Mucosa of stomach (tissue), 1 donor: Measurements from ENCODE around the gene PLXNC1.

Experiments used
- H3K27me3 ChIP-seq: one replicate; pipeline ENCODE4 v1.7.0; 2013; ENCODE audit warnings: mild to moderate bottlenecking, low read length; ENCODE audit not compliant: control insufficient read depth, insufficient read depth
- H3K36me3 ChIP-seq: one replicate; pipeline ENCODE4 v1.7.0; 2013; ENCODE audit warnings: low read length; ENCODE audit not compliant: control insufficient read depth, insufficient read depth
- H3K4me1 ChIP-seq: one replicate; pipeline ENCODE4 v1.7.0; 2013; ENCODE audit warnings: mild to moderate bottlenecking, low read length; ENCODE audit not compliant: control insufficient read depth, insufficient read depth
- H3K4me3 ChIP-seq: one replicate; pipeline ENCODE4 v1.7.0; 2013; ENCODE audit warnings: low read length
- H3K9ac ChIP-seq: one replicate; pipeline ENCODE4 v1.7.0; 2013; ENCODE audit warnings: mild to moderate bottlenecking, low read length, moderate library complexity
- H3K9me3 ChIP-seq: one replicate; pipeline ENCODE4 v1.7.0; 2013; ENCODE audit warnings: mild to moderate bottlenecking, low read length, moderate library complexity; ENCODE audit not compliant: control insufficient read depth
- donor health status: Pancreatic carcinoma.

PLXNC1 gene

GRCh38 chr12:94140556-94140955 lies 7.8 kb upstream of the PLXNC1 start:
- Histone ChIP-seq H3K4me3 (no peak overlapping the region), H3K9me3 (no peaks in the 10 kb centered on the region), H3K36me3 (no peaks in the 10 kb centered on the region), H3K27me3 (peaks cover 8% of the 10 kb centered on the region), H3K4me1 (no peaks in the 10 kb centered on the region), H3K9ac (no peak overlapping the region)

DNA sequence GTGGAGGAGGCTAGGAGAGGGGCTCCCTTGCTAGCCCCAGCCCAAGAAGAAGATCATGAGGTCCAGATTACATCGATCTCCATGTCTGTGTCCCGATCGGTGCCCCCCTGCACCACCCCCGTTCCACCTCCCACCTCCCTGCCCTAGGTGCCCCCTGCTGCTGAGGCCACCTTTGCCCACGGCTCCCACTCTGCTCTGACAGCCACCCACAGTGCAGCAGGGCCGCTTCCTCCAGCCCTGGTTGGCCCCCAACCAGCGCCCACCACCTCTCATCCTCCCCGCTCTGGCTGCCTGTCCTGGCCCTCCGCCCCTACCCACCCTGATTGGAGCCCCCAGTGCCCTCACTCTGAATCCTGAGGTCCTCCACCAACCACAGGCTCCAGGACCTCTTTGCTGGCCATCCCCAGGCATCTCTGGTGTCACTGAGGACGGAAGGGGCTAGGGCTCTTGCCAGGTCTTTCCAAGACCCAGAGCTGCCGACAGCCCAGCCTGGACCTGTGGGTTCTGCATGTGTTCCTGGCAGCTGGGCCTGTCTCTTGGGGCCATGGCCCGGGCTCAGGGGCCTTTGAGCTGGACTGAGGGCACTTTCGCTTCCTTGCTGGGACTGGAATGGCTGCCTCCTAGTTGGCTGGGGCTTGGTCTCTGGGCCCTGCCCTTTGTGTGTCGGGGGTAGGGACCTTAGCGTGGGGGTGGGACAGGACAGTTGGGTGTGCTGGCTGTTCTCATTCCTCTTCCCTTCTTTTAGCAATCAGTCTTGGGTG lies 7.2 kb upstream of the PLXNC1 start:
- H3K27me3 ChIP-seq = peaks cover 8% of the 10 kb centered on the region
- H3K36me3 ChIP-seq = no peaks in the 10 kb centered on the region
- no peak overlapping the region for H3K9ac ChIP-seq
- no peaks in the 10 kb centered on the region for H3K9me3 ChIP-seq
- no peaks in the 10 kb centered on the region for H3K4me1 ChIP-seq
- H3K4me3 ChIP-seq = no peak overlapping the region

DNA sequence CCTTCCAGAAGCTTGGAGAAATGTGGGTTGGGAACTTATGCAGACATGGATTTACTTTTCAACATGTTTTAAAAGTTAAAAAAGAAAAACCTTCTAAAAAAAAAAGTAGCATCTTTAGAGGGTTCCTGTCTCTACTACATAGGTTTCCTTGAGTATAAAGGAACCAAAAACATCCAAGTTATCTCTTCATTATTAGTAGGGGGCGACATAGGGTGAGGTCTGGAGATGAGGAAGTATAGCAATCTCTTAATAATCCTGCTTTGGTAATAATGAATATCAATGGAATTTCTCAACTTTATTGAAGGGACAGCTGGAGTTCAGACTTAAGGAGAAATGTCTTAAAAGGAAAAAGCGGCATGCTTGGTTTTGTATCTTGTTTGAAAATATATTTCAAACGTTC lies 6.5 kb upstream of the PLXNC1 start:
- H3K9me3 ChIP-seq = no peaks in the 10 kb centered on the region
- H3K27me3 ChIP-seq = peaks cover 8% of the 10 kb centered on the region
- H3K9ac ChIP-seq = no peak overlapping the region
- H3K4me1 ChIP-seq = no peaks in the 10 kb centered on the region
- no peak overlapping the region for H3K4me3 ChIP-seq
- no peaks in the 10 kb centered on the region for H3K36me3 ChIP-seq

DNA sequence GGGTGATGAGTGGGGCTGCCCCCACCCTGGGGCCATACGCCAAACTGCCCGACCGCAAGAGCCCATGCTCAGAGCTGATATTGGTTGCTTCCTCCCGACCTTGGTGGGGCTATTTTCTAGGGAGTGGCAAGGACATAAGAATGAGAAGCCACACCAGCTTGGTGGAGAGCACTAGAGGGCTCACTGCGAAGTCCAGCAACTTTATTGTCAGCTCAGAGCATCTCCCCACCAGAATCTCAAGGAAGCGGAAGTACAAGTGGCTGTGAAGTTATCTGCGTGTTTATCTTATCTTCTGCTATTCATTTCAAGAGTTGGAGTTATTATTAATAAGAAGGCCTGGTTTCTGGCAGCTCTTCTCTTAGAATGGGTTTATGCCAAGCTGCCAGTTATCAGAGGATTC lies 4.9 kb upstream of the PLXNC1 start:
- no peaks in the 10 kb centered on the region for H3K36me3 ChIP-seq
- H3K27me3 ChIP-seq = peaks cover 21% of the 10 kb centered on the region
- H3K4me1 ChIP-seq = peaks cover 8% of the 10 kb centered on the region
- H3K9me3 ChIP-seq = no peaks in the 10 kb centered on the region
- no peak overlapping the region for H3K4me3 ChIP-seq
- H3K9ac ChIP-seq = no peak overlapping the region

- Histone ChIP-seq H3K27me3 (peaks cover 23% of the 10 kb centered on the region), H3K4me3 (no peak overlapping the region), H3K9ac (no peak overlapping the region), H3K4me1 (peaks cover 8% of the 10 kb centered on the region), H3K36me3 (no peaks in the 10 kb centered on the region), H3K9me3 (no peaks in the 10 kb centered on the region)
Measured at GRCh38 chr12:94143951-94144350, 4.4 kb upstream of the PLXNC1 start.

GRCh38 chr12:94144781-94145180 lies 3.6 kb upstream of the PLXNC1 start:
- Histone ChIP-seq H3K36me3 (no peaks in the 10 kb centered on the region), H3K9me3 (no peaks in the 10 kb centered on the region), H3K9ac (no peak overlapping the region), H3K4me3 (no peak overlapping the region), H3K27me3 (peaks cover 31% of the 10 kb centered on the region), H3K4me1 (peaks cover 10% of the 10 kb centered on the region)

DNA sequence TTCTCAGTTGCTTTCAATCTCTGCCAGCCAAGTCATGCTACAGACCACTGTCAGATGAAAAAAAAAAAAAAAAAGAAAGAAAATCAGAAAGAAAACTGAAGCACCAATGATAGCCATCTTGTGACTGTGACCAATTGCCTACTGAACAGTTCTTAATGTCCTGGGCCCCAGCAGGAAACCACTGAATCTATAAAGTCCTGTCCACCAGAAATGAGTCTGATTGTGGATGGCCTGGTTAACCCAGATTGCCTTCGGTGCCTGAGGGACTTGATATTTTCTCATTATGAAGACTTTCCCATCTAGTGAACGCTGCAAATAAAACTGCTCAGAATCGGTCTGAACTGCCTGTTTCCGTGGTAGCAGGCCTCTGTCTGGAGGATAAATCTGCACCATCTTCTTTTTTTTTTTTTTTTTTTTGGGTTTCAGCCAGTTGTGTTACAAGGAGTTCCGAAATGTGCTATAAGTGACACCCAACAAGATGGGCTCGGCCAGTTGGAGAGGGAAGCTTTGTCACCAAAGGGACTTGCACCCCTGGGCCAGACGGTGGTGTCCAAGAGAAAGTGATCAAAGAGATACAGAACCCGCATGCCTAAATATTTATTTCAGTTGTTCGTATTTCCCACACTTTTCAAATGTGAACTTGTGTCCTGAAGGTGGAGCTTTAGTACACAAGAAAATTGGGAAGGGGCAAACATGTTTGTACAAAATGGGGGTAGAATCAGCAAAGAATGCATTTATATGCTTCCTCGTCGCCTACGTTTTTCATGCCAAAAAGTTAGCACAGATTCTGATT lies 3.0 kb upstream of the PLXNC1 start:
- no peaks in the 10 kb centered on the region for H3K36me3 ChIP-seq
- H3K4me1 ChIP-seq = peaks cover 16% of the 10 kb centered on the region
- no peak overlapping the region for H3K4me3 ChIP-seq
- no peak overlapping the region for H3K9ac ChIP-seq
- H3K9me3 ChIP-seq = no peaks in the 10 kb centered on the region
- H3K27me3 ChIP-seq = peaks cover 37% of the 10 kb centered on the region

GRCh38 chr12:94146166-94146936 lies 2.0 kb upstream of the PLXNC1 start:
- peaks cover 45% of the 10 kb centered on the region for H3K27me3 ChIP-seq
- no peak overlapping the region for H3K4me3 ChIP-seq

GRCh38 chr12:94147387-94147990 lies 888 bp upstream of the PLXNC1 start:
- Histone ChIP-seq H3K4me1 (peaks cover 19% of the 10 kb centered on the region), H3K4me3 (no peak overlapping the region), H3K9ac (no peak overlapping the region), H3K9me3 (no peaks in the 10 kb centered on the region), H3K36me3 (no peaks in the 10 kb centered on the region), H3K27me3 (peaks cover 54% of the 10 kb centered on the region)

More at GRCh38 chr12:94146166-94146936, 2.0 kb upstream of the PLXNC1 start:
- H3K36me3 ChIP-seq = no peaks in the 10 kb centered on the region
- peaks cover 19% of the 10 kb centered on the region for H3K4me1 ChIP-seq
- H3K9ac ChIP-seq = no peak overlapping the region
- H3K9me3 ChIP-seq = no peaks in the 10 kb centered on the region

GRCh38 chr12:94148739-94149118 lies 352 bp downstream of the PLXNC1 start:
- Histone ChIP-seq H3K36me3 (no peaks in the 10 kb centered on the region), H3K4me1 (peaks cover 19% of the 10 kb centered on the region)

GRCh38 chr12:94149119-94149780 lies 873 bp downstream of the PLXNC1 start:
- H3K9ac ChIP-seq = no peak overlapping the region
- no peaks in the 10 kb centered on the region for H3K9me3 ChIP-seq
- H3K36me3 ChIP-seq = no peaks in the 10 kb centered on the region
- H3K4me1 ChIP-seq = peaks cover 19% of the 10 kb centered on the region
- H3K27me3 ChIP-seq = peaks cover 64% of the 10 kb centered on the region
- H3K4me3 ChIP-seq = no peak overlapping the region

More at GRCh38 chr12:94148739-94149118, 352 bp downstream of the PLXNC1 start:
- H3K9ac ChIP-seq = no peak overlapping the region
- H3K27me3 ChIP-seq = peaks cover 60% of the 10 kb centered on the region
- no peaks in the 10 kb centered on the region for H3K9me3 ChIP-seq
- H3K4me3 ChIP-seq = no peak overlapping the region
